ENCODE results near the gene NR5A2. TPM values are rescaled to one million over a fixed set of nuclear protein-coding genes. Genes with fewer than 3 reads are reported as not detected.

Gene NR5A2
- total RNA-seq, 1 donor from 2014 or later, result not detected

DNA sequence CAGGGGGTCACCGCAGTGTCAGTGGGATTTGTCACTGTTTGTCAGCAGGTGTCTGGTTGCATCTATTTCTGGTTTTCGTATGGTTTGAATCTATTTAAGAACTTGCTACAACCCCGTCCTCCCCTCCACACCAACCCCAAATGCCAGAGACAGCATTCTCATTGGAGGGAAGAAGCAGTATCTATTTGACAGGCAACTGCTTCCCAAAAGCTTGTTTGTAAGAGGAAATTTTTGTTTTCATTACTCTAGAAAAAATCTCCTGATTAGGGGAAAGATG lies 54.4 kb downstream of the NR5A2 start:
- no peaks in the 10 kb centered on the region for H4K20me1 ChIP-seq (ENCODE audit: low read depth)
- peak overlapping the region; percentile 3 for H3K4me3 ChIP-seq
- H3K4me1 Mint-ChIP-seq, result peaks cover 27% of the 10 kb centered on the region
- no peak overlapping the region for H3K27ac ChIP-seq
- H3K36me3 ChIP-seq, result no peaks in the 10 kb centered on the region
- no peaks in the 10 kb centered on the region for H3K9me3 Mint-ChIP-seq
- no peak overlapping the region for H3K9ac ChIP-seq
- no peaks in the 10 kb centered on the region for H3F3A ChIP-seq (ENCODE audit: low read depth)
- no peaks in the 10 kb centered on the region for H3K36me3 Mint-ChIP-seq
- H3K27me3 ChIP-seq, result peaks cover 9% of the 10 kb centered on the region
- H3K27me3 Mint-ChIP-seq (ENCODE audit: insufficient read depth, low read depth), result peaks cover 2% of the 10 kb centered on the region
- TF ChIP-seq EZH2phosphoT487 (IDR thresholded peaks at IDR 0.05) (no peak), EZH2 (IDR thresholded peaks at IDR 0.05) (no peak)
- TF ChIP-seq, protein P1, sequence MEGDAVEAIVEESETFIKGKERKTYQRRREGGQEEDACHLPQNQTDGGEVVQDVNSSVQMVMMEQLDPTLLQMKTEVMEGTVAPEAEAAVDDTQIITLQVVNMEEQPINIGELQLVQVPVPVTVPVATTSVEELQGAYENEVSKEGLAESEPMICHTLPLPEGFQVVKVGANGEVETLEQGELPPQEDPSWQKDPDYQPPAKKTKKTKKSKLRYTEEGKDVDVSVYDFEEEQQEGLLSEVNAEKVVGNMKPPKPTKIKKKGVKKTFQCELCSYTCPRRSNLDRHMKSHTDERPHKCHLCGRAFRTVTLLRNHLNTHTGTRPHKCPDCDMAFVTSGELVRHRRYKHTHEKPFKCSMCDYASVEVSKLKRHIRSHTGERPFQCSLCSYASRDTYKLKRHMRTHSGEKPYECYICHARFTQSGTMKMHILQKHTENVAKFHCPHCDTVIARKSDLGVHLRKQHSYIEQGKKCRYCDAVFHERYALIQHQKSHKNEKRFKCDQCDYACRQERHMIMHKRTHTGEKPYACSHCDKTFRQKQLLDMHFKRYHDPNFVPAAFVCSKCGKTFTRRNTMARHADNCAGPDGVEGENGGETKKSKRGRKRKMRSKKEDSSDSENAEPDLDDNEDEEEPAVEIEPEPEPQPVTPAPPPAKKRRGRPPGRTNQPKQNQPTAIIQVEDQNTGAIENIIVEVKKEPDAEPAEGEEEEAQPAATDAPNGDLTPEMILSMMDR (IDR thresholded peaks at IDR 0.05), result no peak
- H3K9me3 ChIP-seq (ENCODE audit: low read depth), result no peaks in the 10 kb centered on the region
- peak overlapping the region; percentile 19 for H3K4me3 Mint-ChIP-seq
- H3K4me2 ChIP-seq, result peak overlapping the region; percentile 57
- no peaks in the 10 kb centered on the region for H3K79me2 ChIP-seq (ENCODE audit: low read depth)
- H3K4me1 ChIP-seq, result peaks cover 16% of the 10 kb centered on the region
- no peak overlapping the region for H2AFZ ChIP-seq (replicated peaks)
- DNase-seq (ENCODE audit: low spot score), result peak; percentile 20
- H3K27ac Mint-ChIP-seq, result no peak overlapping the region

DNA sequence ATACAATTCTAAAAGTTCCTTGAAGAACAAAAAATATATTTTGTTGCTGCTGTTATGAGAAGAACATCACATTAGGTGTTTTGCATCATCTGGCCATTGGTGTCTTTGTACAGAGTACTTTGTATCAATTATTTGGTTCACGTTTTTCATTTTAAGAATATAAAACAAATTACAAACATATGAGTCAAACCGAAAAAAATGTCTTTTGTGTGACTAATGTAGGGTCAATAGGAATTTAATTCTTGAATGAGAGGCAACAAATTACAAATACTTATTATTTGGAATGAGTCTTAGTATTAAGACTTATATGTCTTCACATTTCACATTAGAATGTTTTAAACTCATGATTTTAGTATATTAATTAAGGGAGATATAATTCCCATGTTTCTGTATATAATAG lies 54.8 kb downstream of the NR5A2 start:
- Histone ChIP-seq H3K79me2 (ENCODE audit: low read depth) (no peaks in the 10 kb centered on the region), H3K9me3 (ENCODE audit: low read depth) (no peaks in the 10 kb centered on the region), H3K4me3 (no peak overlapping the region), H2AFZ (replicated peaks) (no peak overlapping the region), H4K20me1 (ENCODE audit: low read depth) (no peaks in the 10 kb centered on the region), H3K4me1 (peaks cover 16% of the 10 kb centered on the region), H3K27me3 (peaks cover 9% of the 10 kb centered on the region), H3K4me2 (peak overlapping the region; percentile 57), H3K36me3 (no peaks in the 10 kb centered on the region), H3K9ac (no peak overlapping the region), H3K27ac (no peak overlapping the region), H3F3A (ENCODE audit: low read depth) (no peaks in the 10 kb centered on the region)
- Mint-ChIP-seq H3K27me3 (ENCODE audit: insufficient read depth, low read depth) (peaks cover 2% of the 10 kb centered on the region), H3K4me3 (no peak overlapping the region), H3K4me1 (peaks cover 27% of the 10 kb centered on the region), H3K36me3 (no peaks in the 10 kb centered on the region), H3K9me3 (peaks cover 2% of the 10 kb centered on the region), H3K27ac (no peak overlapping the region)
- no peak for TF ChIP-seq EZH2 (IDR thresholded peaks at IDR 0.05)
- no peak for TF ChIP-seq EZH2phosphoT487 (IDR thresholded peaks at IDR 0.05)
- TF ChIP-seq, protein P1 (IDR thresholded peaks at IDR 0.05), result no peak
- DNase-seq (ENCODE audit: low spot score), result no peak

DNA sequence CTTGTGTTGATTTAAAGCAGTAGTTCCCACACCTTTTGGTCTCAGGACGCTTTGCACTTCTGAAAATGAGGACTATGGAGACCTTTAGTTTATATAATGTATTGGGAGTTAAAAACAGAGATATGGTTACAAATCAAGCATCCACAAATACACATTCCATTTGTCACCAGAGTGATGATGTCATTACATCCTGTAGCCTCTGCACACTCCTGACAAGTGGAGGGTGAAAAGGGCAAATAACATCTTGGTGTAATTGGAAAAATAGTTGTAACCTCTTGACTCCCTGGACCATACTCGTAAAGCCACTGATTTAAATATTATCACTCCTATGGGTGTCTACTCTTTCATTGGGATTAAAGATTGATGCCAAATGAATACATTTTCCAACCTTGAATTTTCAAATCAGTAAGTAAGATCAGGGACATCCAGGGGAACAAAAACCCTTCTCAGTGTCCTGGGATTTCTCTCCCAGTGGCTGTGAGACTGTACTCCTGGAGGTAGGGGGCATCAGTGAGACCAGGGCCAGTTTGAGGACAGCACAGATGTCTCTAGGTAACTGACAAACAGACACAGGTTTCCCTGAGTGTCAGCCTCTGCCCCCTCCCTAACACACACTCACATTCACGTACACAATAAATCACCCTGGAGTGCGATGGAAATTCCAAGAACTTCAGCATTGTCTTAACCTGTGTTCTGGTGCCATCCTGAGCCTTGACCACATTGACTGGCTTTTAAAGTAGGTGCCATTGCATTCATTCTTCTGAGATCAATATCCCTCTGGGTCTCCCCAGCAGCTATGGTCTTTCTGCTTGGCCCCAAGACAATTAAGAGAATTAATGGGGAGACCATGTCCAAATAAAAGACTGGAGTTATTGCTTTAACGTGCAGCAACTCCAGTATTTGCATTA lies 63.0 kb downstream of the NR5A2 start:
- Histone ChIP-seq H3K4me1 (no peaks in the 10 kb centered on the region), H3K9ac (no peak overlapping the region), H4K20me1 (ENCODE audit: low read depth) (no peaks in the 10 kb centered on the region), H3K27me3 (no peaks in the 10 kb centered on the region), H3K36me3 (no peaks in the 10 kb centered on the region), H3K4me3 (no peak overlapping the region), H3K9me3 (ENCODE audit: low read depth) (no peaks in the 10 kb centered on the region), H3F3A (ENCODE audit: low read depth) (no peaks in the 10 kb centered on the region), H2AFZ (replicated peaks) (no peak overlapping the region), H3K4me2 (no peak overlapping the region), H3K79me2 (ENCODE audit: low read depth) (no peaks in the 10 kb centered on the region), H3K27ac (no peak overlapping the region)
- Mint-ChIP-seq H3K4me3 (no peak overlapping the region), H3K27me3 (ENCODE audit: insufficient read depth, low read depth) (peaks cover 5% of the 10 kb centered on the region), H3K4me1 (no peaks in the 10 kb centered on the region), H3K9me3 (peaks cover 2% of the 10 kb centered on the region), H3K27ac (no peak overlapping the region), H3K36me3 (no peaks in the 10 kb centered on the region)
- peak; percentile 26 for DNase-seq (ENCODE audit: low spot score)
- TF ChIP-seq EZH2 (IDR thresholded peaks at IDR 0.05), result no peak
- TF ChIP-seq, protein P1 (IDR thresholded peaks at IDR 0.05), result peak; percentile 50
- no peak for TF ChIP-seq EZH2phosphoT487 (IDR thresholded peaks at IDR 0.05)

Data from neural progenitor cell (in vitro differentiated cells).